Measurements from ENCODE around the gene EGF. TPM values are rescaled to one million over a fixed set of nuclear protein-coding genes. Genes with fewer than 3 reads are reported as not detected.

EGF gene
- total and polyA plus RNA-seq, 3 experiments from 2014 or later: not detected

GRCh38 chr4:109969919-109970318 lies 57.2 kb downstream of the EGF start:
- DNase-seq: no peak
- CTCF ChIA-PET: interaction anchor here (1.3 kb wide), 1 partner anchor 12 kb away, joined by 3 read pairs; no protein-coding TSS in a partner anchor
- no peaks in the 10 kb centered on the region for H3K36me3 ChIP-seq (ENCODE audit: insufficient read depth, low read length)

DNA sequence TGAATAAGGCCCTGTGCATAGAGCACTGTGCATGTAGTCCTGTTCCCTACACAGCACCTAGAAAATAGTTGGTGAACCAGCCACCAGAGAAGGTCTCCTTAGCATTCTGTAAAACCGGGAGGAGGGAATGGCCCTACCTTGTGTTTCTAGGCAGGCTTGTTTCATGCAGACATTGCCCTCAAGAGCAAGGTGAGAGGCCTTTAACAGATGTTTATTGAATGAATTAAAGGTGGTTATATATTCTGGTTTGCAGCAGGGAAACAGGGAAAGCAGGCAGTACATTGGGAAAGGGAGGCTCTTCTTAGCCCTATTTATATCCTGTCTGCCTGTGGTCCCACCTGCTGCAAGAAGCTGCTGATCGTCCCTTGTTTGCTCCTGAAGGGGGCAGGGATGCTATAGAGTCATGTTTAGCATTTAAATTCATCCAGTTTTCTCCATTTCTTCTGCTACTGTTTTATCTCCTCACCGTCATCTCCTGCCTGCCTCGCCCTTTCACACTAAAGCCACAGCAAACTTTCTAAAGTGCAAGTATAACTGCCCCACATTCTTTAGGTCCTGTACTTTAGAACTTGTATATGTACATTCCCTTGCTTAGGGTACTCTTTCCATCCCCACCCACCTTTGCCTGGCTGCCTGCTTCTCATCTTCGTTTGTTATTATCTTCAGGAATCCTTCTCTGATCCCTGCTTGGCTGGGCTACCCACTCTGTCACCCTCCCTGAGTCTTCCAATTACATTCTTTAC lies 60.3 kb downstream of the EGF start:
- ChIA-PET POLR2A (no interaction called here), CTCF (no interaction called here)
- H3K27ac Mint-ChIP-seq: peak overlapping the region in 1 of 8 donors; percentile 12
- Histone ChIP-seq H3K27me3 (ENCODE audit: insufficient read depth, low read length, poor library complexity, severe bottlenecking) (no peaks in the 10 kb centered on the region), H3K9me3 (ENCODE audit: low read length) (no peaks in the 10 kb centered on the region), H3K4me3 (ENCODE audit: low read length) (no peak overlapping the region), H3K36me3 (ENCODE audit: insufficient read depth, low read length) (no peaks in the 10 kb centered on the region), H3K27ac (ENCODE audit: low read depth, low read length) (no peak overlapping the region), H3K4me1 (ENCODE audit: insufficient read depth, low read length) (no peaks in the 10 kb centered on the region)
- peaks cover 2 to 21% of the 10 kb centered on the region in 2 donors for H3K27me3 Mint-ChIP-seq
- H3K4me1 Mint-ChIP-seq: peaks cover 7 to 8% (median 8%) of the 10 kb centered on the region in 3 donors
- H3K9me3 Mint-ChIP-seq: peaks cover 0 to 2% (median 0%) of the 10 kb centered on the region in 5 donors
- DNase-seq: no peak
- no peak overlapping the region for H3K4me3 Mint-ChIP-seq
- no peaks in the 10 kb centered on the region for H3K36me3 Mint-ChIP-seq

More at GRCh38 chr4:109969919-109970318, 57.2 kb downstream of the EGF start:
- Mint-ChIP-seq H3K36me3 (no peaks in the 10 kb centered on the region), H3K9me3 (peaks cover 0 to 2% (median 0%) of the 10 kb centered on the region in 5 donors), H3K4me1 (peaks cover 7 to 8% (median 8%) of the 10 kb centered on the region in 3 donors), H3K4me3 (no peak overlapping the region), H3K27ac (no peak overlapping the region), H3K27me3 (peaks cover 5 to 33% of the 10 kb centered on the region in 2 donors)
- POLR2A ChIA-PET: no interaction called here
- no peaks in the 10 kb centered on the region for H3K4me1 ChIP-seq (ENCODE audit: insufficient read depth, low read length)
- no peak overlapping the region for H3K27ac ChIP-seq (ENCODE audit: low read depth, low read length)
- H3K9me3 ChIP-seq (ENCODE audit: low read length): no peaks in the 10 kb centered on the region
- H3K27me3 ChIP-seq (ENCODE audit: insufficient read depth, low read length, poor library complexity, severe bottlenecking): no peaks in the 10 kb centered on the region
- H3K4me3 ChIP-seq (ENCODE audit: low read length): no peak overlapping the region

DNA sequence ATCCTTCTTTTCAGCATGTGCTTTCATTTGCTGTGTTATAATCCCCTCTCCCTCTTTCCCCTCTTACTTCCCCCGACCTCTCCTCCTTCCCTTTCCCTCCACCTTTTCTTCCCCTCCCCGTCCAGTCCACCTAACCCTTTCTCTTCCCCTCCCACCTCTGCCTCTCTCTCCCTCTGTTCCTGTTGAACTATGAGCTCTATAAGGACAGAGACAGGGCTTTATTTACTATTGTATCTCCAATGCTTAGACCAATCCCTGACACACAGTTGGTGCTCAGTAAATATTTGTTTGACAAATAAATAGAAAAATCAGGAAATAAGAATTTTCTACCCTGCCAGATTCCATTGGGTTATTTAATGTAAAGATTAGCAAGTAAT lies 60.8 kb downstream of the EGF start:
- no peaks in the 10 kb centered on the region for H3K36me3 Mint-ChIP-seq
- H3K4me3 Mint-ChIP-seq: no peak overlapping the region
- peaks cover 7 to 8% (median 8%) of the 10 kb centered on the region in 3 donors for H3K4me1 Mint-ChIP-seq
- no peak overlapping the region for H3K27ac ChIP-seq (ENCODE audit: low read depth, low read length)
- DNase-seq: no peak
- H3K27me3 Mint-ChIP-seq: peaks cover 2 to 21% of the 10 kb centered on the region in 2 donors
- no peaks in the 10 kb centered on the region for H3K27me3 ChIP-seq (ENCODE audit: insufficient read depth, low read length, poor library complexity, severe bottlenecking)
- no peaks in the 10 kb centered on the region for H3K36me3 ChIP-seq (ENCODE audit: insufficient read depth, low read length)
- ChIA-PET POLR2A (no interaction called here), CTCF (no interaction called here)
- H3K9me3 ChIP-seq (ENCODE audit: low read length): no peaks in the 10 kb centered on the region
- peaks cover 0 to 2% (median 0%) of the 10 kb centered on the region in 5 donors for H3K9me3 Mint-ChIP-seq
- no peak overlapping the region for H3K4me3 ChIP-seq (ENCODE audit: low read length)
- H3K4me1 ChIP-seq (ENCODE audit: insufficient read depth, low read length): no peaks in the 10 kb centered on the region
- no peak overlapping the region for H3K27ac Mint-ChIP-seq

GRCh38 chr4:109976189-109976588 lies 63.5 kb downstream of the EGF start:
- no peaks in the 10 kb centered on the region for H3K4me1 ChIP-seq (ENCODE audit: insufficient read depth, low read length)
- Mint-ChIP-seq H3K36me3 (no peaks in the 10 kb centered on the region), H3K4me3 (no peak overlapping the region), H3K4me1 (peaks cover 0 to 1% (median 0%) of the 10 kb centered on the region in 3 donors), H3K27ac (no peak overlapping the region), H3K27me3 (peaks cover 10 to 21% of the 10 kb centered on the region in 2 donors), H3K9me3 (no peaks in the 10 kb centered on the region)
- H3K4me3 ChIP-seq (ENCODE audit: low read length): no peak overlapping the region
- no peak overlapping the region for H3K27ac ChIP-seq (ENCODE audit: low read depth, low read length)
- DNase-seq: no peak
- POLR2A ChIA-PET: no interaction called here
- H3K36me3 ChIP-seq (ENCODE audit: insufficient read depth, low read length): no peaks in the 10 kb centered on the region
- H3K9me3 ChIP-seq (ENCODE audit: low read length): no peaks in the 10 kb centered on the region
- no peaks in the 10 kb centered on the region for H3K27me3 ChIP-seq (ENCODE audit: insufficient read depth, low read length, poor library complexity, severe bottlenecking)
- CTCF ChIA-PET: no interaction called here

GRCh38 chr4:109977854-109978501 lies 65.3 kb downstream of the EGF start:
- Mint-ChIP-seq H3K4me3 (no peak overlapping the region), H3K27ac (no peak overlapping the region), H3K4me1 (peaks cover 0 to 1% (median 0%) of the 10 kb centered on the region in 3 donors), H3K9me3 (no peaks in the 10 kb centered on the region), H3K27me3 (peaks cover 10 to 21% of the 10 kb centered on the region in 2 donors), H3K36me3 (no peaks in the 10 kb centered on the region)
- CTCF ChIA-PET: interaction anchor here (0.5 to 1.5 kb wide), 2 partner anchors 545 to 1377 kb away, joined by 3 to 8 read pairs; partner anchors contain the start of gene SEC24B
- POLR2A ChIA-PET: no interaction called here
- Histone ChIP-seq H3K4me3 (ENCODE audit: low read length) (no peak overlapping the region), H3K36me3 (ENCODE audit: insufficient read depth, low read length) (no peaks in the 10 kb centered on the region), H3K4me1 (ENCODE audit: insufficient read depth, low read length) (no peaks in the 10 kb centered on the region), H3K27me3 (ENCODE audit: insufficient read depth, low read length, poor library complexity, severe bottlenecking) (no peaks in the 10 kb centered on the region), H3K9me3 (ENCODE audit: low read length) (no peaks in the 10 kb centered on the region), H3K27ac (ENCODE audit: low read depth, low read length) (no peak overlapping the region)
- DNase-seq: peak in 2 of 5 donors; percentile 1 to 6

GRCh38 chr4:109978704-109979454 lies 66.2 kb downstream of the EGF start:
- Mint-ChIP-seq H3K4me1 (no peaks in the 10 kb centered on the region), H3K36me3 (no peaks in the 10 kb centered on the region), H3K27ac (no peak overlapping the region), H3K27me3 (peaks cover 10 to 21% of the 10 kb centered on the region in 2 donors), H3K4me3 (no peak overlapping the region), H3K9me3 (no peaks in the 10 kb centered on the region)
- Histone ChIP-seq H3K4me3 (ENCODE audit: low read length) (no peak overlapping the region), H3K27me3 (ENCODE audit: insufficient read depth, low read length, poor library complexity, severe bottlenecking) (no peaks in the 10 kb centered on the region), H3K4me1 (ENCODE audit: insufficient read depth, low read length) (no peaks in the 10 kb centered on the region), H3K36me3 (ENCODE audit: insufficient read depth, low read length) (no peaks in the 10 kb centered on the region), H3K9me3 (ENCODE audit: low read length) (no peaks in the 10 kb centered on the region), H3K27ac (ENCODE audit: low read depth, low read length) (no peak overlapping the region)
- CTCF ChIA-PET: interaction anchor here (1.3 to 1.5 kb wide), 2 partner anchors 537 to 546 kb away, joined by 3 to 8 read pairs; partner anchors contain the start of gene SEC24B
- POLR2A ChIA-PET: no interaction called here
- no peak for DNase-seq

GRCh38 chr4:109979920-109980717 lies 67.4 kb downstream of the EGF start:
- Mint-ChIP-seq H3K4me1 (no peaks in the 10 kb centered on the region), H3K27ac (peak overlapping the region in 1 of 8 donors; percentile 17), H3K36me3 (no peaks in the 10 kb centered on the region), H3K27me3 (peaks cover 10 to 16% of the 10 kb centered on the region in 2 donors), H3K4me3 (no peak overlapping the region), H3K9me3 (no peaks in the 10 kb centered on the region)
- Histone ChIP-seq H3K27ac (ENCODE audit: low read depth, low read length) (no peak overlapping the region), H3K4me1 (ENCODE audit: insufficient read depth, low read length) (no peaks in the 10 kb centered on the region), H3K36me3 (ENCODE audit: insufficient read depth, low read length) (no peaks in the 10 kb centered on the region), H3K27me3 (ENCODE audit: insufficient read depth, low read length, poor library complexity, severe bottlenecking) (no peaks in the 10 kb centered on the region), H3K9me3 (ENCODE audit: low read length) (no peaks in the 10 kb centered on the region), H3K4me3 (ENCODE audit: low read length) (no peak overlapping the region)
- no peak for DNase-seq
- ChIA-PET POLR2A (interaction anchor here (0.6 kb wide), 1 partner anchor 548 kb away, joined by 3 read pairs; no protein-coding TSS in a partner anchor), CTCF (interaction anchor here (1.3 to 3.2 kb wide), 2 partner anchors 18 to 536 kb away, joined by 3 to 11 read pairs; no protein-coding TSS in a partner anchor)

Measured in CD8-positive, alpha-beta memory T cell (primary cell).